Measurements from ENCODE around the gene TNFRSF13B.

DNA sequence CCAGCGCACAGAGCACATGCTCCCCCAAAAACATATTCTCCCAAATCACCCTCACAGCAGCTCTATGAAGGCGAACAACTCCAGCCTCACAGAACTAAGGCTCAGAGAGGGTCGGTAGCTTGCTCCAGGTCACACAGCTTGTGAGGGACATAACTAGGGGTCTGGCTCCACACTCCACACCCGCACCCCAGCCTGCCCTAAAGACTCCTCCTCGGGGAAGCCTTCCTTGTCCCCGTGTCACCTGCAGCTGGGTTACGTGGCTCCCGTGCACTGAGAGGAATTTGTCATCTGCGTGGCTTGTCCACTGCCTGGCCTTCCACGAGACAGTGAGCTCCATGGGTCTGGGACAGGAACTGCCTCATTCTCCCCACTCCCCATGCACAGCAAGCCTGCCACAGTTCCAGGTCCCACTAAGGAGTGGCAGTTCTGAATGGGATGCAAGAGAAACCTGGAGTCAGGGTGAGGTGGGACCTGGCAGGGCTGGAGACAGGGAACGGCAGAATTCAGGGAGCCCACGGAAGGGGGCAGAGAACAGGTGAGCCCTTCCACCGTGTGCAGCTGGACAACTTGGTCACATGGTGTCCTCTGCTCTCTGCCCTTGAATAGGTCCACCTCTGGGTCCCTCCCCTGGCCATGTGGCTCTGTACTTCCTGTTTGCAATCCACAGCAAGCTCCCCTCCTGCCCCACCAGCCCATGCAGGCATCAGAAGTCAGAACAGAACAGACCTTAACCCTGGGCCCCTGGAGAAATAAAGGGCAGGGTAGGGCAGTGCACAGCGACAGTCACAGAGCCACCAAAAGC lies 27.4 kb downstream of the TNFRSF13B start:
- TF ChIP-seq, protein P1, sequence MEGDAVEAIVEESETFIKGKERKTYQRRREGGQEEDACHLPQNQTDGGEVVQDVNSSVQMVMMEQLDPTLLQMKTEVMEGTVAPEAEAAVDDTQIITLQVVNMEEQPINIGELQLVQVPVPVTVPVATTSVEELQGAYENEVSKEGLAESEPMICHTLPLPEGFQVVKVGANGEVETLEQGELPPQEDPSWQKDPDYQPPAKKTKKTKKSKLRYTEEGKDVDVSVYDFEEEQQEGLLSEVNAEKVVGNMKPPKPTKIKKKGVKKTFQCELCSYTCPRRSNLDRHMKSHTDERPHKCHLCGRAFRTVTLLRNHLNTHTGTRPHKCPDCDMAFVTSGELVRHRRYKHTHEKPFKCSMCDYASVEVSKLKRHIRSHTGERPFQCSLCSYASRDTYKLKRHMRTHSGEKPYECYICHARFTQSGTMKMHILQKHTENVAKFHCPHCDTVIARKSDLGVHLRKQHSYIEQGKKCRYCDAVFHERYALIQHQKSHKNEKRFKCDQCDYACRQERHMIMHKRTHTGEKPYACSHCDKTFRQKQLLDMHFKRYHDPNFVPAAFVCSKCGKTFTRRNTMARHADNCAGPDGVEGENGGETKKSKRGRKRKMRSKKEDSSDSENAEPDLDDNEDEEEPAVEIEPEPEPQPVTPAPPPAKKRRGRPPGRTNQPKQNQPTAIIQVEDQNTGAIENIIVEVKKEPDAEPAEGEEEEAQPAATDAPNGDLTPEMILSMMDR (conservative IDR thresholded peaks at IDR 0.05), result no peak
- TF ChIP-seq EZH2 (IDR thresholded peaks at IDR 0.05; ENCODE audit: low read depth), result no peak
